HG02973 (cell line): ENCODE data around the gene PLXNA2.

Experiments
- ATAC-seq: cut with Tn5 transposase; IDR thresholded peaks from one replicate; pipeline ENCODE4 v1.9.1; 2021; ENCODE audit warnings: moderate library complexity; ENCODE audit not compliant: unreplicated experiment

The PLXNA2 gene

DNA sequence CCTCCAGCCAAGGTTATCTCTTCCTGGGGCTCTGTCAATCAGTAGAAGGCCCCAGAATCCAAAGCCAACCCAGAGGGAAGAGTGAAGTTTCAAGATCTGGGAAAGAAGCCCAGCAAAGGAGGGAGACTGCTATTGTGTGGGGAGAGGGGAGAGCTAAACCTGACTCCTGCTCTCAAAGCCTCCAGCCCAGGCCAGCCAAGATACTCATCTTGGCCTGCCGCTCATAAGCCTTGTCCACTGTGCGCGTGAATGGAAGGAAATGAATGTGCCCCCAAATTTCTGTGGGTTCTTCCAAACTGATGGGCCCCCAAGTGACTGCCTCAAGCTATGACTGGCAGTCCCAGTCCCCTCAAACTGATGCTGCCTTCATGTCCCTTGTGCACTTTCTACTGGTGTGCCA is 2.0 kb downstream of the PLXNA2 start:
- ATAC-seq: no peak

DNA sequence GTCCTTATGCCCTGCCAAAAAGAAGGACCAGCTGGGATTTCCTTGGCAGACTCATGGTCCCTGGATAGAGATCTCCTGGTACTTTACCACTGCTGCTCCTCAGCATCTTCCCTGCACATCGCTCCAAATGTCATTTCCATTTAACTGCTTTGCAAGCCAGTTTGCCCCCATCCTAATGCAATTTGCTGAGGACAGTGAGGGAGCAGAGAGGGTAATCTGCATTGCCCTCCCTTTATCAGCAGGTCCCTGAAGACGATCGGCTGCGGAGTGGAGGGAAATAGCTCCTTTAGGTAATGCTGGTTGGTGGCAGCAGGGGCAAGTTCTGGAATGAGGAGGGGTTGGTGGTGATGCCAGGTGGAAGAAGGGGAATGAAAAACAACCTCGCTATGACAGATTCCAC is 2.7 kb downstream of the PLXNA2 start:
- no peak for ATAC-seq

- no peak for ATAC-seq
Observed at GRCh38 chr1:208240662-208241355, 3.4 kb downstream of the PLXNA2 start.

- no peak for ATAC-seq
Observed at GRCh38 chr1:208239473-208240381, 4.5 kb downstream of the PLXNA2 start.

DNA sequence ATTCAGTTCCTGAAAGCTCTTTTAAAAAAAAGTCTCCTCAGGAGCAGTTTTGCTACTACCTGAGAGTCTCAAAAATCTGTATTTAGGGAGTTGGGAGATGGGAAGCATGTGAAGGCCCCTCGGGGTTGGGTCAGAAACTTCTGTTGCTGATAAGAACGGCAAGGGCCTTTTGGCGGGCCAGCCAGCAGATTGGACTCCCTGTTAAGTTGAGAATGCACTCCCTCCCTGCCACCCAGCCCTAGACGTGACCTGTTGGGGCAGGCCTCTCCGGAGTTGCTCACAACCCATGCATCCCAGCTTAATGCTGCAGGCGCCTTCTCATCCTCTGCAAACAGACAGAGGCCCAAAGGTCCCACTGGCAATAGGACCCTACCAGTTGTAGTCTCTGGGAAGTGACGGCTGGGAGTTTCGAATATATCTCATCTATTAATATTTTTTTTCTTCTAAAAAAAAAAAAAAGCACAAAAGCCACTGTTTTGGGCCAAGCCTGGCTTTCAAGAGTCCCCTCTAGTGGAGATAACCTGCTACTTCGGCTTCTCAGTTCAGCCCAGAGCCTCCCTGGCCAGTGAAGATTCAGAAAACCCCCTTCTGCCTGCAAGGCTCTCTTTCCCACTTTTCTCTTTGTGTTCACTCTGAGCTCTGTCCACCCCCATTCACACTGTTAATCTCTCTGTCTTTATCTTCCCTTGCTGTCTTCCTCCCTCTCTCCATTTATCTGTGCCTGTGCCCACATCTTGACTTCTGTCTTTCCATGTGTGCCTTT is 5.3 kb downstream of the PLXNA2 start:
- no peak for ATAC-seq

GRCh38 chr1:208237241-208237640 is 6.9 kb downstream of the PLXNA2 start:
- no peak for ATAC-seq

- ATAC-seq: no peak
Observed at GRCh38 chr1:208235982-208236761, 8.0 kb downstream of the PLXNA2 start.

GRCh38 chr1:208235356-208235981 is 8.7 kb downstream of the PLXNA2 start:
- no peak for ATAC-seq

GRCh38 chr1:208234721-208235120 is 9.5 kb downstream of the PLXNA2 start:
- no peak for ATAC-seq

GRCh38 chr1:208233978-208234377 is 10.2 kb downstream of the PLXNA2 start:
- no peak for ATAC-seq

DNA sequence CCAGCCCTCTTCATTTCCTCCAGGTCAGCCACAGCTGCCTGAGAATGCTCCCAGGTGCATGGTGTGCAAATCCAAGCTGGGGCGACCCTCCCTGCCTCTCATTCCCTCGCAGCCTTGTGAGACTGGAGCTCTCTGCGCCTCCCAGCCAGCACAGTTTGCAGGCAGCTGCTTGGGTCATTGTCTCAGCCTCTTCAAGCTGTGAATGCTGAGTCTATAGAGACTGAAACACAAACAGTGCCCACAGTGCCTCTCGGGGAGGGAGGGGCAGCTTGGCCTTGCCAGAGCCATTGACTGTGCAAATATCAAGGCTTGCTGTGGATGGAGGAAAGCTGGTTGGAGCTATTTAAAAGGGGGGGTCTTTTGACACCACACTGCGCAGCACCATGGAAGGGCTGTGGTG is 10.6 kb downstream of the PLXNA2 start:
- no peak for ATAC-seq

GRCh38 chr1:208232662-208233038 is 11.5 kb downstream of the PLXNA2 start:
- no peak for ATAC-seq

- ATAC-seq: no peak
Observed at GRCh38 chr1:208231881-208232661, 12.1 kb downstream of the PLXNA2 start.

DNA sequence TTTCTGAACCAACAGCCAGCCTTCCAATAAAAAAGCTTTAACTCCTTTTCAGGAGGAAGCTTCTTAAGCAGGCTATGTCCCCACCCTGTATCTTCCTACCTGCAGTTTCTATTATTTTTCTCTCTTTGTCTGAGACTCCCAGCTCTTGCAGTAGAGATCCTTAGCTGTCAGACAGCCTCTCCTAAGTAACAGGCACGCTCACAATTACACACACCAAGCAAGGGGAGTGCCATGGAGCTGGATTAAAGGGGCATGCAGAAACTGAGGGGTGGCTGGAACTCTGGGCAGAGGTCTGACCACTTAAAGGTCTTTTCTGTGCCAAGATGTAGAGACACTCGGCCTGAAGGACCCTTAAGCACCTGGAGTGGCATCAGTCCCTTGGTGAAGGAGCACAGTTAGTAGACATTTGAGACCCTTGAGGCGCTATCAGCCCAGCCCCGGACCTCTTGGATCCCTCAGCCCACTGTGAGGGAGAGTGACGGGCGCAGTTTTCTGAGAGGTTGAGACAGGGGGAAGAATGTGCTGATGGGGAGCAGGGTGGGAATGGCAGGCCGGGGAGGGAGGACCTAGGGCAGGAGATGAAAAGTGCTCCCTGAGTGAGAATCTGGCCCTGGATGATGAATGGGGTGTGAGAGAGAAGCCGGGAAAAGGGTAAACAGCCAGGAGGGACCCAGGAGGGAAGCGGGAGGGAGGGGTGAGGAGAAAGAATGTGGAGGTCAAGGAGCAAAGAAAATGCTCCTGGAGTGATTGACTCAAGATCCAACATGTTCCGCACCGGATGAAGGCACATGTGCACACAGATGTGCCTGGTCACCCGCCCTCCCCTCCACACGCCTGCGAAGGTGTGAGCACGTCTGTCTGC is 13.3 kb downstream of the PLXNA2 start:
- no peak for ATAC-seq

DNA sequence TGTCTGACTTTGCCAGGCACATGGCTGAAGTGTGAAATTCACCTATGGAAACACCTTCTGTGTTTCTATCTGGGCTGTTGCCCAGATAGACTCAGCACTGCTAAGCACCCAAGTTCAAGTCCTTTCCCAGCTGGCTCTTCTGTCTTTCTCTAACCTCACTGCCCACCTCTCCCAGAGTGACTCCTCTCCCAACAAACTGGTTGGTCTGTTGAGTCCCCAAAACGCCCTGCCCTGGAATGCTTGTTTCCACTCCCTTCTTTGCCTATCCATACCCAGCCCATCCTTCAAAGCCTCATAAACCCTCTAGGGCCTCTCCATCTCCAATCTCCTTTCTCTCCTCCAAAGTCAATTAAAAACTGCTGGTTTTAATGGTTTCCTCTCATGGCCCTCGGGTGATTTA is 15.6 kb downstream of the PLXNA2 start:
- no peak for ATAC-seq

DNA sequence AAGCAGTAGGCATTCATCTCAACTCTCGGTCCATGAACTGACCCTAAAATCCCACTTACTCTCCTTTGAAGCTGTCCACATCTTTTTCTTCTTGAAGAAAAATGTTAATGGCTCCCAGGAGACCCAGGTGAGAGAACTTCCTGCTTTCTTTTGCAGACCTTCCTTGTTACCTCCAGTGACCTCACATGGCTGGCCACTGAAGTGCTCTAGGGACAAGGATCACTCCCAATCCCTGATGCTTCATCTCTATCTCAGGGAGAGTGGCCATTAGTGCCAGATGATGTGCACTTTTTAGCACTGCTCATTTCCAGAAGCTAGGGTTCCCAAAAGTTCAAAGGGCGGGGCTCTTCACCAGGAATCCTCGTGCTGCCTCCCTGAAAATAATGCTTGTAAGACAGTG is 16.2 kb downstream of the PLXNA2 start:
- no peak for ATAC-seq

DNA sequence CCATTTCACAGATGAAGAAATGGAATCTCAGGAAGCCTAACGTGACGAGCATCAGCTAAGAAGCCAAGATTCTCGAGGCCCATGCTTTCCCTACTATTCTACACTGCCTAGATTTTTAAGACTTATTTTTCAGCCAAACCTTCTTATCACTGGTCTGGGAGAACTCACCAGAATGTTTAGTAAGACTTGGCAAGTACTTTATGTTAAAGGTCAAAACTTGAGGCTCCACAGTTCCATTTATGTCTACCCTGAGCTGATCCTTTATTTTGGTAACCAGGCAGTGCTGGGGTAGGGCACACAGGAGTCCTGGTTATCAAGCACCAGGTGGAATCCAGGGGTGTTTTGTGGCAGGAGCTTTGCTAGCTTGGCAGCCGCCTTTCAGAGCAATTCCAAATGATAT is 16.8 kb downstream of the PLXNA2 start:
- ATAC-seq: no peak
